K562 (cell line): Measurements from ENCODE around the gene GYS1. TPM values are rescaled to one million over a fixed set of nuclear protein-coding genes. Genes with fewer than 3 reads are reported as not detected.

Experiments
- ATAC-seq: fragments of 200-7000 bp; cut with Tn5 transposase; 3 replicates; pipeline ENCODE4 v1.9.1; 2020; ENCODE audit warnings: moderate library complexity
- BruUV-seq: library from RNA; stranded (reverse); fragments of 400-500 nt; replicated peaks from 2 replicates; lab custom pipeline; 2021; lab: Mats Ljungman, UMichigan
- CTCF ChIA-PET: fragments of 300-600 bp; formaldehyde crosslinking; extraction: SDS; loops from one replicate; lab custom pipeline; 2021; ENCODE audit warnings: low intra/inter-chr PET ratio; lab: Yijun Ruan, JAX
- POLR2A ChIA-PET: fragments of 300-600, 350-650 bp; sonication (Branson Sonifier 250); formaldehyde crosslinking; extraction: SDS; loops from one replicate; lab custom pipeline; 2021; ENCODE audit warnings: antibody characterized with exemption, inconsistent platforms; lab: Yijun Ruan, JAX
- DNase-seq, 4 experiments: peaks; one replicate each; pipeline versions ENCODE4 v3.0.0 to v3.0.0-alpha.2; 2011 to 2018; ENCODE audit warnings: low spot score in 3 of 4, mixed read lengths in 3 of 4; ENCODE audit errors: extremely low read depth in 1 of 4
- FAIRE-seq: peaks from 2 replicates; lab custom pipeline; 2011; peaks lifted over from hg19 to GRCh38; lab: Jason Lieb, UNC
- H2AFZ ChIP-seq: 2 replicates; pipeline ENCODE4 v1.6.0; 2011; ENCODE audit warnings: low read depth, low read length, control low read depth, inconsistent platforms
- H3K27ac ChIP-seq: fragments of 200-600 bp; 3 replicates; pipeline ENCODE4 v1.8.0; 2011; ENCODE audit warnings: low read depth, mild to moderate bottlenecking, control low read depth, inconsistent platforms, low read length, moderate library complexity, mixed read lengths; ENCODE audit errors: extremely low read depth
- H3K27me3 ChIP-seq, 2 experiments: fragments of 300-600 bp in 1 of 2; 2 replicates in 1 of 2; 3 replicates in 1 of 2; pipeline versions ENCODE4 v1.6.0 to v1.8.0; 2011; ENCODE audit warnings: inconsistent platforms in 2 of 2, low read length in 2 of 2, mild to moderate bottlenecking in 1 of 2, mixed read lengths in 1 of 2, moderate library complexity in 1 of 2; ENCODE audit not compliant: control insufficient read depth in 2 of 2, insufficient read depth in 2 of 2
- H3K36me3 ChIP-seq: fragments of 300-600 bp; 3 replicates; pipeline ENCODE4 v1.8.0; 2011; ENCODE audit warnings: mild to moderate bottlenecking, low read length, inconsistent platforms; ENCODE audit not compliant: control insufficient read depth, insufficient read depth
- H3K4me1 ChIP-seq, 2 experiments: fragments of 200-600 bp in 1 of 2; replicated peaks in 1 of 2; 2 replicates in 1 of 2; 3 replicates in 1 of 2; pipeline versions ENCODE4 v1.5.1 to v1.8.0; 2011; ENCODE audit warnings: inconsistent platforms in 2 of 2, low read length in 2 of 2, mild to moderate bottlenecking in 1 of 2, mixed read lengths in 1 of 2, moderate library complexity in 1 of 2; ENCODE audit not compliant: control insufficient read depth in 2 of 2, insufficient read depth in 2 of 2
- H3K4me2 ChIP-seq: 2 replicates; pipeline ENCODE4 v1.6.1; 2011; ENCODE audit warnings: low read length, control low read depth, inconsistent platforms, mixed read lengths; ENCODE audit not compliant: insufficient read depth
- H3K4me3 ChIP-seq: fragments of 200-600 bp; sonication (generic), shearing (Covaris generic); 2 replicates; pipeline ENCODE4 v1.5.1; 2016; ENCODE audit warnings: control low read depth, inconsistent platforms
- H3K79me2 ChIP-seq: fragments of 200-600 bp; 3 replicates; pipeline ENCODE4 v1.8.0; 2011; ENCODE audit warnings: low read length, inconsistent platforms; ENCODE audit not compliant: control insufficient read depth, insufficient read depth
- H3K9ac ChIP-seq, 2 experiments: 2 replicates each; pipeline versions ENCODE4 v1.6.0 to v1.6.1; 2011; ENCODE audit warnings: low read depth in 2 of 2, low read length in 2 of 2, control low read depth in 1 of 2, inconsistent platforms in 1 of 2, mild to moderate bottlenecking in 1 of 2, mixed read lengths in 1 of 2; ENCODE audit not compliant: insufficient read depth in 1 of 2
- H3K9me1 ChIP-seq: one replicate; pipeline ENCODE4 v1.6.0; 2011; ENCODE audit warnings: inconsistent platforms, mild to moderate bottlenecking, low read length, moderate library complexity; ENCODE audit not compliant: control insufficient read depth, insufficient read depth
- H3K9me3 ChIP-seq: replicated peaks from 2 replicates; pipeline ENCODE4 v1.5.1; 2011; ENCODE audit warnings: low read depth, low read length, inconsistent platforms; ENCODE audit not compliant: control insufficient read depth, insufficient read depth
- H4K20me1 ChIP-seq: replicated peaks from 2 replicates; pipeline ENCODE4 v1.6.1; 2011; ENCODE audit warnings: low read length, inconsistent platforms, mixed read lengths; ENCODE audit not compliant: control insufficient read depth, insufficient read depth
- EGR1 ChIP-seq: fragments of 450-650 bp; conservative IDR thresholded peaks from 2 replicates; pipeline ENCODE4 v1.6.1; 2017; ENCODE audit warnings: mild to moderate bottlenecking
- GTF2F1 ChIP-seq: IDR thresholded peaks from 2 replicates; pipeline ENCODE4 v1.6.1; 2011; ENCODE audit warnings: low read depth, low read length, improper control_type of control experiment
- MTA1 ChIP-seq: fragments of 450-650 bp; IDR thresholded peaks from 2 replicates; pipeline ENCODE4 v1.6.1; 2017; ENCODE audit warnings: borderline replicate concordance
- ZNF143 ChIP-seq: sonication (generic); formaldehyde crosslinking; IDR thresholded peaks from 2 replicates; pipeline ENCODE4 v1.9.0; 2022; ENCODE audit warnings: mild to moderate bottlenecking, missing genetic modification reagents
- WGBS: fragments of 100-300 bp; shearing (Covaris generic); methylation state at CpG from one replicate; pipeline ENCODE4 v1.1.6; 2016; ENCODE audit warnings: low coverage, mixed read lengths; ENCODE audit not compliant: insufficient coverage; ENCODE audit errors: missing lambda C conversion rate; 5-methylcytosine and 5-hydroxymethylcytosine counted together
- in situ Hi-C: fragments of 300-500 bp; cut with MboI; formaldehyde crosslinking; loops from 4 replicates; pipeline ENCODE4 v1.15.0; 2018; ENCODE audit warnings: inconsistent platforms, mixed read lengths
- intact Hi-C: fragments of 100-400 bp; cut with micrococcal nuclease; formaldehyde crosslinking; loops from 2 replicates; pipeline ENCODE4 v1.14.2; 2022
- polyA plus RNA-seq, 8 experiments: library from polyadenylated mRNA; depleted of rRNA in 4 of 8; stranded (reverse) in 5 of 8; unstranded in 3 of 8; fragments of >200 nt; fragmentation: Nextera tagmentation in 2 of 8; fragmentation: Illumina TruSeq in 1 of 8; extraction: Ambion mirVana in 2 of 8; extraction: Trizol in 1 of 8; gene quantifications; 2 replicates each; pipeline versions ENCODE4 v1.2.1 to v1.2.3, GENCODE V29; 2011 to 2014; ENCODE audit warnings: inconsistent platforms in 1 of 8, missing spikeins in 1 of 8
- total RNA-seq, 7 experiments: library from RNA; depleted of rRNA in 6 of 7; stranded (reverse); fragments of >200 nt in 6 of 7; fragmentation: Illumina TruSeq in 2 of 7; extraction: Trizol in 2 of 7; gene quantifications; 2 replicates each; pipeline versions ENCODE4 v1.2.1 to v1.2.3, GENCODE V29; 2011 to 2021; ENCODE audit warnings: low replicate concordance in 1 of 7
- TF ChIP-seq, protein P1 (sequence below), 2 experiments: fragments of 450-650 bp; conservative IDR thresholded peaks; 2 replicates each; pipeline ENCODE4 v1.6.1; 2017; ENCODE audit warnings: mild to moderate bottlenecking in 2 of 2, moderate library complexity in 2 of 2
- TF ChIP-seq, protein P2 (sequence below), 2 experiments: fragments of 200-800 bp in 1 of 2; sonication (Bioruptor generic) in 1 of 2; sonication (generic) in 1 of 2; formaldehyde crosslinking in 1 of 2; IDR thresholded peaks in 1 of 2; conservative IDR thresholded peaks in 1 of 2; 2 replicates each; pipeline versions ENCODE4 v1.5.0 to v1.6.1; 2016 to 2020; ENCODE audit warnings: missing compliant biosample characterization in 1 of 2, missing genetic modification characterization in 1 of 2, missing genetic modification reagents in 1 of 2
- TF ChIP-seq, protein P3 (sequence below), 3 experiments: fragments of 200-800 bp in 1 of 3; fragments of 250-450 bp in 1 of 3; fragments of 450-650 bp in 1 of 3; sonication (Bioruptor Pico) in 1 of 3; sonication (Bioruptor generic) in 1 of 3; formaldehyde crosslinking in 1 of 3; IDR thresholded peaks; 2 replicates each; pipeline versions ENCODE4 v1.6.1 to v1.8.0; 2016 to 2022; ENCODE audit warnings: mild to moderate bottlenecking in 2 of 3, missing genetic modification characterization in 2 of 3, missing compliant biosample characterization in 1 of 3, moderate library complexity in 1 of 3

GYS1 gene
- total and polyA plus RNA-seq, 9 of the 15 experiments (the other 6 are each of a cell fraction or from before 2014, with no cell fraction given): 1.9 to 31.1 (median 15.2) TPM

GRCh38 chr19:48967346-48968178 lies 25.5 kb downstream of the GYS1 start (continued):
- TF ChIP-seq, protein P1, sequence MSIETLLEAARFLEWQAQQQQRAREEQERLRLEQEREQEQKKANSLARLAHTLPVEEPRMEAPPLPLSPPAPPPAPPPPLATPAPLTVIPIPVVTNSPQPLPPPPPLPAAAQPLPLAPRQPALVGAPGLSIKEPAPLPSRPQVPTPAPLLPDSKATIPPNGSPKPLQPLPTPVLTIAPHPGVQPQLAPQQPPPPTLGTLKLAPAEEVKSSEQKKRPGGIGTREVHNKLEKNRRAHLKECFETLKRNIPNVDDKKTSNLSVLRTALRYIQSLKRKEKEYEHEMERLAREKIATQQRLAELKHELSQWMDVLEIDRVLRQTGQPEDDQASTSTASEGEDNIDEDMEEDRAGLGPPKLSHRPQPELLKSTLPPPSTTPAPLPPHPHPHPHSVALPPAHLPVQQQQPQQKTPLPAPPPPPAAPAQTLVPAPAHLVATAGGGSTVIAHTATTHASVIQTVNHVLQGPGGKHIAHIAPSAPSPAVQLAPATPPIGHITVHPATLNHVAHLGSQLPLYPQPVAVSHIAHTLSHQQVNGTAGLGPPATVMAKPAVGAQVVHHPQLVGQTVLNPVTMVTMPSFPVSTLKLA (conservative IDR thresholded peaks at IDR 0.05): peak; percentile 45 to 54; a peak in 2 of 4 replicates
- TF ChIP-seq GTF2F1: 0 out of 2 replicates have a peak, but pooled peaks have one; percentile 13

DNA sequence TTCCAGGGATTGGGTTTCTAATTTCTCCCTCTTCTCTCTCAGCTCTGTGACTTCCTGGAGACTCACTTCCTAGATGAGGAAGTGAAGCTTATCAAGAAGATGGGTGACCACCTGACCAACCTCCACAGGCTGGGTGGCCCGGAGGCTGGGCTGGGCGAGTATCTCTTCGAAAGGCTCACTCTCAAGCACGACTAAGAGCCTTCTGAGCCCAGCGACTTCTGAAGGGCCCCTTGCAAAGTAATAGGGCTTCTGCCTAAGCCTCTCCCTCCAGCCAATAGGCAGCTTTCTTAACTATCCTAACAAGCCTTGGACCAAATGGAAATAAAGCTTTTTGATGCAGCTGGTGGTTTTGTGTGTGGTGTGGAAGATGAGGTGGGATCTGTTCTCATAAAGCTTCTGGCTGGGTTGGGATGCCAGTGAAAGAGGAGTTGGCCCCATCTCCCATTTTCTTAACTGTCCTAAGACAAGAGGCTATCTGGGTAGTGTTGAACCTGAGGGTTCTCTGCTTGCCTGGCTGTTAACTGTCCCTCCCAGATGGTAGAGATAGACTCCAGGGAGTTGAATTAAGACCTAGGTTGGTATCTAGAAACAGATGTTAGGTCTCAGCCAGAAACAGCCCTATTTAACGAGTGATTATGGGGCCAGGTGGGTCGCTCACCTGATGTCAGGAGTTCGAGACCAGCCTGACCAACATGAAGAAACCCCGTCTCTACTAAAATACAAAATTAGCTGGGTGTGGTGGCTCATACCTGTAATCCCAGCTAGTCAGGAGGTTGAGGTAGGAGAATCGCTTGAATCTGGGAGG lies 26.4 kb downstream of the GYS1 start:
- peak overlapping the region; percentile 70 for H3K4me3 ChIP-seq
- no peaks in the 10 kb centered on the region for H3K9me1 ChIP-seq
- peak overlapping the region; percentile 90 to 91 for H3K9ac ChIP-seq
- peak overlapping the region; percentile 82 for H3K27ac ChIP-seq
- H3K9me3 ChIP-seq: no peaks in the 10 kb centered on the region
- peak in 1 of 4 experiments; percentile 70 for DNase-seq
- peaks cover 40 to 63% of the 10 kb centered on the region in 2 experiments for H3K4me1 ChIP-seq
- peaks cover 55% of the 10 kb centered on the region for H3K36me3 ChIP-seq
- peaks cover 21% of the 10 kb centered on the region for H4K20me1 ChIP-seq
- ChIA-PET POLR2A (interaction anchor here (0.5 to 14.5 kb wide), 42 partner anchors 7 to 566 kb away, joined by 3 to 439 read pairs (median 5); partner anchors contain the start of genes BAX, BCAT2, DHDH and GYS1), CTCF (interaction anchor here (0.6 kb wide), 1 partner anchor 154 kb away, joined by 3 read pairs; no protein-coding TSS in a partner anchor)
- WGBS: 2% methylated on average over 10 of the region's 10 CpGs
- no peak overlapping the region for H2AFZ ChIP-seq
- peaks cover 55% of the 10 kb centered on the region for H3K79me2 ChIP-seq
- FAIRE-seq: peak; percentile 19
- in situ Hi-C loops (loop anchor here (10.0 kb wide), 1 partner anchor 92 kb away; the partner anchor contains the start of gene PPP1R15A), intact Hi-C loops (loop anchor here (1.0 to 5.0 kb wide), 3 partner anchors 34 to 93 kb away; partner anchors contain the start of genes DHDH and NUCB1)
- H3K4me2 ChIP-seq: peak overlapping the region; percentile 99
- H3K27me3 ChIP-seq: no peaks in the 10 kb centered on the region
- BruUV-seq: no TSS peak
- ATAC-seq: no peak
- TF ChIP-seq EGR1: no peak
- TF ChIP-seq, protein P2, sequence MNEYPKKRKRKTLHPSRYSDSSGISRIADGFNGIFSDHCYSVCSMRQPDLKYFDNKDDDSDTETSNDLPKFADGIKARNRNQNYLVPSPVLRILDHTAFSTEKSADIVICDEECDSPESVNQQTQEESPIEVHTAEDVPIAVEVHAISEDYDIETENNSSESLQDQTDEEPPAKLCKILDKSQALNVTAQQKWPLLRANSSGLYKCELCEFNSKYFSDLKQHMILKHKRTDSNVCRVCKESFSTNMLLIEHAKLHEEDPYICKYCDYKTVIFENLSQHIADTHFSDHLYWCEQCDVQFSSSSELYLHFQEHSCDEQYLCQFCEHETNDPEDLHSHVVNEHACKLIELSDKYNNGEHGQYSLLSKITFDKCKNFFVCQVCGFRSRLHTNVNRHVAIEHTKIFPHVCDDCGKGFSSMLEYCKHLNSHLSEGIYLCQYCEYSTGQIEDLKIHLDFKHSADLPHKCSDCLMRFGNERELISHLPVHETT (CRISPR knock-in tag; conservative IDR thresholded peaks at IDR 0.05 in 1 of 2, IDR thresholded peaks at IDR 0.05 in 1 of 2): no peak
- TF ChIP-seq, protein P3, sequence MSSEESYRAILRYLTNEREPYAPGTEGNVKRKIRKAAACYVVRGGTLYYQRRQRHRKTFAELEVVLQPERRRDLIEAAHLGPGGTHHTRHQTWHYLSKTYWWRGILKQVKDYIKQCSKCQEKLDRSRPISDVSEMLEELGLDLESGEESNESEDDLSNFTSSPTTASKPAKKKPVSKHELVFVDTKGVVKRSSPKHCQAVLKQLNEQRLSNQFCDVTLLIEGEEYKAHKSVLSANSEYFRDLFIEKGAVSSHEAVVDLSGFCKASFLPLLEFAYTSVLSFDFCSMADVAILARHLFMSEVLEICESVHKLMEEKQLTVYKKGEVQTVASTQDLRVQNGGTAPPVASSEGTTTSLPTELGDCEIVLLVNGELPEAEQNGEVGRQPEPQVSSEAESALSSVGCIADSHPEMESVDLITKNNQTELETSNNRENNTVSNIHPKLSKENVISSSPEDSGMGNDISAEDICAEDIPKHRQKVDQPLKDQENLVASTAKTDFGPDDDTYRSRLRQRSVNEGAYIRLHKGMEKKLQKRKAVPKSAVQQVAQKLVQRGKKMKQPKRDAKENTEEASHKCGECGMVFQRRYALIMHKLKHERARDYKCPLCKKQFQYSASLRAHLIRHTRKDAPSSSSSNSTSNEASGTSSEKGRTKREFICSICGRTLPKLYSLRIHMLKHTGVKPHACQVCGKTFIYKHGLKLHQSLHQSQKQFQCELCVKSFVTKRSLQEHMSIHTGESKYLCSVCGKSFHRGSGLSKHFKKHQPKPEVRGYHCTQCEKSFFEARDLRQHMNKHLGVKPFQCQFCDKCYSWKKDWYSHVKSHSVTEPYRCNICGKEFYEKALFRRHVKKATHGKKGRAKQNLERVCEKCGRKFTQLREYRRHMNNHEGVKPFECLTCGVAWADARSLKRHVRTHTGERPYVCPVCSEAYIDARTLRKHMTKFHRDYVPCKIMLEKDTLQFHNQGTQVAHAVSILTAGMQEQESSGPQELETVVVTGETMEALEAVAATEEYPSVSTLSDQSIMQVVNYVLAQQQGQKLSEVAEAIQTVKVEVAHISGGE (CRISPR knock-in tag; IDR thresholded peaks at IDR 0.05): 0 out of 6 replicates have a peak, but pooled peaks of 1 of the 3 experiments have one; percentile 41
- no peak for TF ChIP-seq MTA1
- 0 out of 2 replicates have a peak, but pooled peaks have one; percentile 2 for TF ChIP-seq ZNF143 (CRISPR knock-in tag)
